MM.1S (cell line): ENCODE data around the gene GPR137.

Source experiments
- DNase-seq: peaks from one replicate; pipeline ENCODE4 v3.0.0-alpha.2; 2015
- H2AFZ ChIP-seq: fragments of 300-600 bp; sonication (generic); 2 replicates; pipeline ENCODE4 v1.6.0; 2016; ENCODE audit warnings: antibody characterized with exemption, low read length
- H3F3A ChIP-seq: fragments of 300-600 bp; sonication (generic); 2 replicates; pipeline ENCODE4 v1.6.1; 2016; ENCODE audit warnings: mild to moderate bottlenecking, antibody characterized with exemption, low read length, moderate library complexity, mixed read lengths; ENCODE audit not compliant: insufficient read depth
- H3K27ac ChIP-seq: fragments of 300-600 bp; sonication (generic); 2 replicates; pipeline ENCODE4 v1.5.1; 2016; ENCODE audit warnings: mild to moderate bottlenecking, low read length
- H3K27me3 ChIP-seq: fragments of 300-600 bp; sonication (generic); replicated peaks from 2 replicates; pipeline ENCODE4 v1.6.0; 2016; ENCODE audit warnings: low read length; ENCODE audit not compliant: insufficient read depth
- H3K36me3 ChIP-seq: fragments of 300-600 bp; sonication (generic); replicated peaks from 2 replicates; pipeline ENCODE4 v1.6.1; 2016; ENCODE audit warnings: mild to moderate bottlenecking, low read length, mixed read lengths; ENCODE audit not compliant: insufficient read depth
- H3K4me1 ChIP-seq: fragments of 300-600 bp; sonication (generic); 2 replicates; pipeline ENCODE4 v1.6.1; 2016; ENCODE audit warnings: low read length, mixed read lengths
- H3K4me2 ChIP-seq: fragments of 300-600 bp; sonication (generic); 2 replicates; pipeline ENCODE4 v1.6.0; 2016; ENCODE audit warnings: low read depth, low read length
- H3K4me3 ChIP-seq: fragments of 300-600 bp; sonication (generic); 2 replicates; pipeline ENCODE4 v1.5.1; 2016; ENCODE audit warnings: low read length, mixed read lengths
- H3K79me2 ChIP-seq: fragments of 300-600 bp; sonication (generic); 2 replicates; pipeline ENCODE4 v1.6.1; 2016; ENCODE audit warnings: mixed run types, low read length, mixed read lengths
- H3K9ac ChIP-seq: fragments of 300-600 bp; sonication (generic); 2 replicates; pipeline ENCODE4 v1.6.1; 2016; ENCODE audit warnings: low read length, mixed read lengths
- H3K9me2 ChIP-seq: fragments of 300-600 bp; sonication (generic); replicated peaks from 2 replicates; pipeline ENCODE4 v1.6.1; 2016; ENCODE audit warnings: mild to moderate bottlenecking, low read length, mixed read lengths; ENCODE audit not compliant: insufficient read depth
- H3K9me3 ChIP-seq: fragments of 300-600 bp; sonication (generic); replicated peaks from 2 replicates; pipeline ENCODE4 v1.6.1; 2016; ENCODE audit warnings: mild to moderate bottlenecking, low read length, mixed read lengths; ENCODE audit not compliant: insufficient read depth
- H4K20me1 ChIP-seq: fragments of 300-600 bp; sonication (generic); 2 replicates; pipeline ENCODE4 v1.6.1; 2016; ENCODE audit warnings: mild to moderate bottlenecking, low read length, moderate library complexity, mixed read lengths; ENCODE audit not compliant: insufficient read depth
- EZH2 ChIP-seq: fragments of 300-600 bp; sonication (generic); optimal IDR thresholded peaks from 2 replicates; pipeline ENCODE3; 2017; ENCODE audit warnings: low read depth, mild to moderate bottlenecking, antibody characterized with exemption, low read length, mixed read lengths
- EZH2phosphoT487 ChIP-seq: fragments of 300-600 bp; sonication (generic); IDR thresholded peaks from 2 replicates; pipeline ENCODE4 v1.6.1; 2018; ENCODE audit warnings: antibody characterized with exemption, low read length
- TF ChIP-seq, protein P1 (sequence below): fragments of 300-600 bp; sonication (generic); IDR thresholded peaks from 2 replicates; pipeline ENCODE4 v1.5.1; 2016; ENCODE audit warnings: antibody characterized with exemption, low read length, mixed read lengths

GPR137 gene

DNA sequence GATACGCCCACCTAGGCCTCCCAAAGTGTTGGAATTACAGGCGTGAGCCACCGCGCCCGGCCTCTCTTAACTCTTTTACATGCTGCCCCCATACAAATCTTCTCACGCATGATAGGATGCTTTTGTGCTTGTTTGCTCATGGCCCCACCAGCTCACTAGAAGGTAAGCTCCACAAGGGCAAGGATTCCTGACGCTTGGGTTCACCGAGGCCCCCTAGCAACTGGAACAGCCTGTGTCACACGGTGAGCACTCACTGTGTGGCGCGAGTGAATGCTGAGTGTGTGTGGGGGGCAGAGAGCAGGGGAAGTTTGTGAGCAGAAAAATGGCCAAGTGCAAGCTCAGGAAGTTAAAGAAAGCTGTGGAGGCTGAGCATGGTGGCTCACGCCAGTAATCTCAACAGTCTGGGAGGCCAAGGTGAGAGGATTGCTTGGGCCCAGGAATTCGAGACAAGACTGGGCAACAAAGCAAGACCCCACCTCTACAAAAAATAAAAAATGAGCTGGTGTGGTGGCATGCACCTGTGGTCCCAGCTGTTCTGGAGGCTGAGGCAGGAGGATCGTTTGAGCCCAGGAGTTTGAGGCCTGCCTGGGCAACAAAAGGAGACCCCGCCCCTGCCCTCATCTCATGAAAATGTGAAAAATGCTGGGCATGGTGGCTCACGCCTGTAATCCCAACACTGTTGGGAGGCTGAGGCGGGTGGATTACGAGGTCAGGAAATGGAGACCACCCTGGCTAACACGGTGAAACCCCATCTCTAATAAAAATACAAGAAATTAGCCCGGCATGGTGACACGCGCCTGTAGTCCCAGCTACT is 3.5 kb upstream of the GPR137 start:
- H3K27ac ChIP-seq, result no peak overlapping the region
- no peaks in the 10 kb centered on the region for H3K9me2 ChIP-seq
- no peaks in the 10 kb centered on the region for H4K20me1 ChIP-seq
- peaks cover 33% of the 10 kb centered on the region for H3K79me2 ChIP-seq
- H3K27me3 ChIP-seq, result no peaks in the 10 kb centered on the region
- no peak for TF ChIP-seq EZH2phosphoT487
- TF ChIP-seq EZH2, result no peak
- TF ChIP-seq, protein P1, sequence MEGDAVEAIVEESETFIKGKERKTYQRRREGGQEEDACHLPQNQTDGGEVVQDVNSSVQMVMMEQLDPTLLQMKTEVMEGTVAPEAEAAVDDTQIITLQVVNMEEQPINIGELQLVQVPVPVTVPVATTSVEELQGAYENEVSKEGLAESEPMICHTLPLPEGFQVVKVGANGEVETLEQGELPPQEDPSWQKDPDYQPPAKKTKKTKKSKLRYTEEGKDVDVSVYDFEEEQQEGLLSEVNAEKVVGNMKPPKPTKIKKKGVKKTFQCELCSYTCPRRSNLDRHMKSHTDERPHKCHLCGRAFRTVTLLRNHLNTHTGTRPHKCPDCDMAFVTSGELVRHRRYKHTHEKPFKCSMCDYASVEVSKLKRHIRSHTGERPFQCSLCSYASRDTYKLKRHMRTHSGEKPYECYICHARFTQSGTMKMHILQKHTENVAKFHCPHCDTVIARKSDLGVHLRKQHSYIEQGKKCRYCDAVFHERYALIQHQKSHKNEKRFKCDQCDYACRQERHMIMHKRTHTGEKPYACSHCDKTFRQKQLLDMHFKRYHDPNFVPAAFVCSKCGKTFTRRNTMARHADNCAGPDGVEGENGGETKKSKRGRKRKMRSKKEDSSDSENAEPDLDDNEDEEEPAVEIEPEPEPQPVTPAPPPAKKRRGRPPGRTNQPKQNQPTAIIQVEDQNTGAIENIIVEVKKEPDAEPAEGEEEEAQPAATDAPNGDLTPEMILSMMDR, result no peak
- no peak for DNase-seq
- H3K4me1 ChIP-seq, result peaks cover 10% of the 10 kb centered on the region
- no peak overlapping the region for H3K4me2 ChIP-seq
- no peaks in the 10 kb centered on the region for H3K9me3 ChIP-seq
- H2AFZ ChIP-seq, result no peak overlapping the region
- peaks cover 7% of the 10 kb centered on the region for H3F3A ChIP-seq
- H3K9ac ChIP-seq, result no peak overlapping the region
- H3K36me3 ChIP-seq, result no peaks in the 10 kb centered on the region
- H3K4me3 ChIP-seq, result no peak overlapping the region

DNA sequence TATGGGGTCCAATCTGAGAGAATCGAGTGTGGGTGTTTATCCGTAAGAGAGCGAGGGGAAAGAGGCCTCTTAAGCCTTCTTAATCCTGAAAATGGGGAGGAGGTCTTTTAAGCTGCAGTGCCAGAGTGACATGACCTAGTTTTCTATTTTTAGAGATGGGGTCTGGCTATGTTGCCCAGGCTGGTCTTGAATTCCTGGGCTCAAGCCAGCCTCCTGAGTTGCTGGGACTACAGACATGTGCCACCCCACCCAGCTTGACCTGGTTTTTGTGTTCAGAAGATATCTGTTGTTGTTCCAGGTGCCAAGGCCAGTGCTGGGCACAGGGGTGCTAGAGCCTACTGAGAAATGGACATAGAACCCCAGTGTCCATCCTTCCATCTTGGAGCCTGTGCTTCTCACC is 2.6 kb upstream of the GPR137 start:
- no peaks in the 10 kb centered on the region for H3K9me2 ChIP-seq
- H3K9me3 ChIP-seq, result no peaks in the 10 kb centered on the region
- H3K27ac ChIP-seq, result no peak overlapping the region
- H3K4me3 ChIP-seq, result no peak overlapping the region; the same call in 1 of the 2 replicates
- no peaks in the 10 kb centered on the region for H3K36me3 ChIP-seq
- no peak overlapping the region for H2AFZ ChIP-seq
- H3K79me2 ChIP-seq, result peaks cover 32% of the 10 kb centered on the region
- no peaks in the 10 kb centered on the region for H3K27me3 ChIP-seq
- H3K4me1 ChIP-seq, result peaks cover 10% of the 10 kb centered on the region
- H3K9ac ChIP-seq, result peak overlapping the region; percentile 98; the same call in 1 of the 2 replicates
- no peak for TF ChIP-seq EZH2phosphoT487
- no peak for TF ChIP-seq EZH2
- TF ChIP-seq, protein P1, result no peak
- peak overlapping the region; percentile 100 for H3K4me2 ChIP-seq
- H4K20me1 ChIP-seq, result no peaks in the 10 kb centered on the region
- peaks cover 7% of the 10 kb centered on the region for H3F3A ChIP-seq
- DNase-seq, result no peak

DNA sequence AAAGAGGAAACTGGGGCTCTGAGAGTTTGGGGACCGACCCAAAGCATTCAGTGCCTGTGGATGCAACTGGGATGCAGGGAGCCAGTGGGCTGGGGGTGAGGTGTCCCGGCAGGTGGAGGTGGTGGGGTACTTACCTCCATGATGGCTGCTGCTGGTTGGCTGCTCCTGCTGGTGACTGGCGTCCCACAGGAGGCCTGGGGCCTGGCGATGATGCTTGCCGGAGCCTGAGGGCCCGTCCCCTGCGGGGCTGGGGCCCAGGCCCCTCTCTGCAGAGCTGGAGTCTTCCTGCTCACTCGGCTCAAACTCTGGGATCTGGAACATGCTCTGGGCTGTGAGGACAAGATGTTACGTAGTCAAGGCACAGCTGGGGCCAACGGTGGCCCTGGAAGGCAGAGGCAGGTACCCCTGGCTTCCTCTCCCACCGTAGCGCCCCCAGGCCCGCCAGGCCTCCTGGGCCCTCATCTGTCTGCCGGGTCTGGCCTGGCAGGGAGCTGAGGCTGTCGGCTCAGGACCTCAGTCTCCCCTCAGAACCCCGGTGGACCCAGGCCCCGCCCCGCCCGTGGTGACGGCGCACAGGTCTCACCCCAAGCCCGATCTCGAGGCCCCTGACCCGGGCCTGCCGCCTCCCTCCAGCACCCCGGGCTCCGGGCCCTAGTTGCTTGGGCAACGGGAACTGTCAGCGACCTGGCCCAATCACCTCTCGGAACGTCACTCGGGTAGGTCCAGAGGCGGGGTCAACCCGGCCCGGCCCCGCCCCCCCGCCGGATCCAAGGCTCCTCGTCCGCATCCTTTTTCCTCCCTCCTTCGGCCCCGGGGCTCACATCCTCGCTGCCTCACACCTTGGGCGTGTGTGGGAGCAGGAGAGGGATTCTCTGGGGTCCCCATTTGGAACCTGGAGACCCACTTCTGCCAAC is 1.3 kb upstream of the GPR137 start, which contains the start of gene BAD:
Gene BAD (minus strand): TSS at position 618 of the 914 bp plus-strand sequence. CDS start 297 bp downstream, at position 321.
- peaks cover 7% of the 10 kb centered on the region for H3F3A ChIP-seq
- H2AFZ ChIP-seq, result peak within 1 kb of the TSS; percentile 97
- peak; percentile 96 for DNase-seq
- no peaks in the 10 kb centered on the region for H3K27me3 ChIP-seq
- H3K79me2 ChIP-seq, result peaks cover 29% of the 10 kb centered on the region
- H3K9me3 ChIP-seq, result no peaks in the 10 kb centered on the region
- H3K4me2 ChIP-seq, result peak within 1 kb of the TSS; percentile 100
- H3K9ac ChIP-seq, result peak within 1 kb of the TSS; percentile 98
- peaks cover 10% of the 10 kb centered on the region for H3K4me1 ChIP-seq
- no peaks in the 10 kb centered on the region for H3K36me3 ChIP-seq
- no peaks in the 10 kb centered on the region for H3K9me2 ChIP-seq
- H3K27ac ChIP-seq, result peak within 1 kb of the TSS; percentile 99
- no peaks in the 10 kb centered on the region for H4K20me1 ChIP-seq
- H3K4me3 ChIP-seq, result peak within 1 kb of the TSS; percentile 75
- TF ChIP-seq EZH2, result no peak
- TF ChIP-seq, protein P1, result no peak
- no peak for TF ChIP-seq EZH2phosphoT487
